Measurements from ENCODE around the gene KRTAP12-4.
"Not testable (repeated sequence)": the region's sequence is repeated elsewhere in the genome, so short reads cannot be mapped to it uniquely, and the experiment has no call there.

KRTAP12-4 gene

DNA sequence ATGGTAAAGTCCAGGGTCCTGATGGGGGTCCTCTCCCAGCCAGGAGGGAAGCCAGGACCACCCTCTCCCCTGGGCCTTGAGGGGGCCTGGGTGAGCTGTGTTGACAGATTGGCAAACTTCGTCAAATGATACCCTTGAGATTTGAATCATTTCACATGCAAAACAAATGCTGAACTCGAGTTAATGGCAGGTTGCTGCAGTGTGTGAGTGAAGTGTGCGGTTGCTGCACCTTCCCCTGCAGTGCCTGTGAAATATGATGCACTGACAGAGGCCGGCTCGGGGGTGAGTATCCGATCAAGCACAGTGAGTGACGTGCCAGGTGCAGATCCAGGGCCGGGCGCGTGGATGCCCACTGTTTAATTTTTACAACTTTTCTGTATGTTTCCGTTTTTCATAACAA, 33.2 kb upstream of the KRTAP12-4 start:
- no peaks in the 10 kb centered on the region for H3K36me3 ChIP-seq (ENCODE audit: insufficient read depth, low read length)
- no peak overlapping the region for H3K9ac ChIP-seq (ENCODE audit: low read length)
- no peaks in the 10 kb centered on the region for H3F3A ChIP-seq (ENCODE audit: insufficient read depth, low read length)
- no peak overlapping the region for H3K4me2 ChIP-seq (ENCODE audit: low read length)
- peaks cover 3% of the 10 kb centered on the region; the same call in 1 of the 2 replicates for H3K9me3 ChIP-seq (ENCODE audit: low read length)
- no peaks in the 10 kb centered on the region for H3K9me2 ChIP-seq (ENCODE audit: low read depth, low read length)
- H4K20me1 ChIP-seq (ENCODE audit: insufficient read depth, low read length): no peaks in the 10 kb centered on the region
- TF ChIP-seq CTCF (IDR thresholded peaks at IDR 0.05; ENCODE audit: low read length) (no peak), EZH2 (IDR thresholded peaks at IDR 0.05; ENCODE audit: borderline replicate concordance, low read length) (no peak)
- no peak overlapping the region for H3K4me3 ChIP-seq (ENCODE audit: low read depth, low read length, poor library complexity, severe bottlenecking)
- no peak overlapping the region for H3K27ac ChIP-seq (ENCODE audit: low read depth, low read length, poor library complexity, severe bottlenecking)
- peaks cover 8% of the 10 kb centered on the region; the same call in 1 of the 2 replicates for H3K27me3 ChIP-seq (ENCODE audit: insufficient read depth, low read length)
- no peaks in the 10 kb centered on the region for H3K4me1 ChIP-seq (ENCODE audit: insufficient read depth, low read length, severe bottlenecking)
- H2AFZ ChIP-seq (ENCODE audit: low read length): no peak overlapping the region
- no peaks in the 10 kb centered on the region for H3K79me2 ChIP-seq (ENCODE audit: insufficient read depth, low read length)

DNA sequence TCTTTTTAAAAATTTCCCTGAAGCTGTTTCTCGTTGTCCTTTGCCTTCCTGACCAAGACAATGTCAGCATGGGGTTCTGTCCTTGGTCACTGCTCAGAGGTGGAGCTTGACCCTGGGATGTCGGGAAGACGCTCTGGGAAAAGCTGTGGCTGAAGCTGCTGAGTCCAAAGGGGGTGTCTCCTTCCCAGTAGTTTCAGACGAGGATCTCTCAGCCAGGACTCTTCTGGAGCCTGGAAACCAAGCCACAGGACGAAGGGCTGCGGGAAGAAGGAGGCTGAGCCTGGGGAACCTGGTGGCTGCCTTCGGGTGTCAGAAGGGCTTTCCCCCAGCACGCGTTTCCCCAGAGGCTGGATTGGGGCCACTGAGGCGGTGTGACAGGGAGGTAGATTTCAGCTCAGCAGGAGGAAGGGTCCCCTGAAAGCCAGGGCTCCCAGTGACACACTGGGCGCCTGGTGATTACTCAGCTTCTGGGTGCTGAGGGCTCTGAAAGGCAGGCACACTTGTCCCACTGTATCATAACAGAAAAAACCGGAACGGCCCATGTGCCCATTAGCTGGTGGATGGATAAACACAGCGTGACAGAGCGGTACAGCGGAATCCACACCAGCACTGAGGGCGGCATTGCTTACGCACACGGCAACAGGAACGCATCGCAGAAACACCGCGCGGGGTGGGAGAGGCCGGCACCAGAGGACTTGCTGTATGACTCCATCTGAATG, 32.5 kb upstream of the KRTAP12-4 start:
- Histone ChIP-seq H3K79me2 (ENCODE audit: insufficient read depth, low read length) (no peaks in the 10 kb centered on the region), H3K9ac (ENCODE audit: low read length) (no peak overlapping the region), H3K4me1 (ENCODE audit: insufficient read depth, low read length, severe bottlenecking) (no peaks in the 10 kb centered on the region), H2AFZ (ENCODE audit: low read length) (no peak overlapping the region), H3K36me3 (ENCODE audit: insufficient read depth, low read length) (no peaks in the 10 kb centered on the region), H3K9me3 (ENCODE audit: low read length) (no peaks in the 10 kb centered on the region), H3F3A (ENCODE audit: insufficient read depth, low read length) (no peaks in the 10 kb centered on the region), H3K27me3 (ENCODE audit: insufficient read depth, low read length) (peaks cover 8% of the 10 kb centered on the region; the same call in 1 of the 2 replicates), H4K20me1 (ENCODE audit: insufficient read depth, low read length) (no peaks in the 10 kb centered on the region), H3K4me2 (ENCODE audit: low read length) (no peak overlapping the region), H3K27ac (ENCODE audit: low read depth, low read length, poor library complexity, severe bottlenecking) (no peak overlapping the region), H3K4me3 (ENCODE audit: low read depth, low read length, poor library complexity, severe bottlenecking) (no peak overlapping the region), H3K9me2 (ENCODE audit: low read depth, low read length) (no peaks in the 10 kb centered on the region)
- TF ChIP-seq EZH2 (IDR thresholded peaks at IDR 0.05; ENCODE audit: borderline replicate concordance, low read length) (no peak), CTCF (IDR thresholded peaks at IDR 0.05; ENCODE audit: low read length) (no peak)

- Histone ChIP-seq H3K9me3 (ENCODE audit: low read length) (no peaks in the 10 kb centered on the region), H3K27ac (ENCODE audit: low read depth, low read length, poor library complexity, severe bottlenecking) (no peak overlapping the region), H3K4me1 (ENCODE audit: insufficient read depth, low read length, severe bottlenecking) (no peaks in the 10 kb centered on the region), H3K9me2 (ENCODE audit: low read depth, low read length) (no peaks in the 10 kb centered on the region), H4K20me1 (ENCODE audit: insufficient read depth, low read length) (no peaks in the 10 kb centered on the region), H3K36me3 (ENCODE audit: insufficient read depth, low read length) (no peaks in the 10 kb centered on the region), H3K79me2 (ENCODE audit: insufficient read depth, low read length) (no peaks in the 10 kb centered on the region), H3K4me2 (ENCODE audit: low read length) (no peak overlapping the region), H3K9ac (ENCODE audit: low read length) (no peak overlapping the region), H3F3A (ENCODE audit: insufficient read depth, low read length) (no peaks in the 10 kb centered on the region), H3K27me3 (ENCODE audit: insufficient read depth, low read length) (peaks cover 8% of the 10 kb centered on the region; the same call in 1 of the 2 replicates), H3K4me3 (ENCODE audit: low read depth, low read length, poor library complexity, severe bottlenecking) (no peak overlapping the region), H2AFZ (ENCODE audit: low read length) (no peak overlapping the region)
- TF ChIP-seq CTCF (IDR thresholded peaks at IDR 0.05; ENCODE audit: low read length) (no peak), EZH2 (IDR thresholded peaks at IDR 0.05; ENCODE audit: borderline replicate concordance, low read length) (no peak)
These were observed 31.7 kb upstream of the KRTAP12-4 start for GRCh38 chr21:44686000-44686781.

GRCh38 chr21:44685050-44685449, 30.6 kb upstream of the KRTAP12-4 start:
- not testable (repeated sequence) for H4K20me1 ChIP-seq (ENCODE audit: insufficient read depth, low read length); H3K4me3 ChIP-seq (ENCODE audit: low read depth, low read length, poor library complexity, severe bottlenecking); H2AFZ ChIP-seq (ENCODE audit: low read length); H3K9me2 ChIP-seq (ENCODE audit: low read depth, low read length); H3F3A ChIP-seq (ENCODE audit: insufficient read depth, low read length); H3K79me2 ChIP-seq (ENCODE audit: insufficient read depth, low read length); H3K9ac ChIP-seq (ENCODE audit: low read length); H3K36me3 ChIP-seq (ENCODE audit: insufficient read depth, low read length); H3K27ac ChIP-seq (ENCODE audit: low read depth, low read length, poor library complexity, severe bottlenecking); H3K4me2 ChIP-seq (ENCODE audit: low read length); H3K9me3 ChIP-seq (ENCODE audit: low read length); H3K4me1 ChIP-seq (ENCODE audit: insufficient read depth, low read length, severe bottlenecking); H3K27me3 ChIP-seq (ENCODE audit: insufficient read depth, low read length)

Data from OCI-LY1 (cell line).